GM12801 (cell line): Measurements from ENCODE around the gene HIC1.

ENCODE experiments used
- TF ChIP-seq, protein P1 (sequence below): IDR thresholded peaks from one replicate; pipeline ENCODE4 v1.5.1; 2011; ENCODE audit warnings: control low read depth; ENCODE audit not compliant: insufficient read length; ENCODE audit errors: extremely low read depth

Gene HIC1

DNA sequence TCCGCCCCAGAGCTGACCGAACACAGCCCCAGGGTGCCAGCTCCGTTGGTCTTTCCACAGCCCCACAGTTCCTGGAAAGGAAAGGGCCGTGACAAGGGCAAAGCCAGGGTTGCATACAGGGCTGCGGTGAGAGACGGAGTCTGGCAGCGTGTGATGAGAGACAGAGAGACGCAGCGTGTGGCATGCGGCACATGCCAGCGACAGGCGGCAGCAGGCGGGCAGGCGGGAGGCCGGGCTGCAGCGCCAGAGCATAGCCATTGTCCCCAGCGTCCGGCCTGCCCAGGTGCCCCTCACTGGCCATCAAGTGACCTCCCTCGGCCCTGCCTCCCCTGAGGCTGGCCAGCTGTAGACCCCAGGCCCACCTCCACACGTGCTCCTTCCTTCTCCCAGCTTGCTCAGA lies 38.4 kb upstream of the HIC1 start:
- TF ChIP-seq, protein P1, sequence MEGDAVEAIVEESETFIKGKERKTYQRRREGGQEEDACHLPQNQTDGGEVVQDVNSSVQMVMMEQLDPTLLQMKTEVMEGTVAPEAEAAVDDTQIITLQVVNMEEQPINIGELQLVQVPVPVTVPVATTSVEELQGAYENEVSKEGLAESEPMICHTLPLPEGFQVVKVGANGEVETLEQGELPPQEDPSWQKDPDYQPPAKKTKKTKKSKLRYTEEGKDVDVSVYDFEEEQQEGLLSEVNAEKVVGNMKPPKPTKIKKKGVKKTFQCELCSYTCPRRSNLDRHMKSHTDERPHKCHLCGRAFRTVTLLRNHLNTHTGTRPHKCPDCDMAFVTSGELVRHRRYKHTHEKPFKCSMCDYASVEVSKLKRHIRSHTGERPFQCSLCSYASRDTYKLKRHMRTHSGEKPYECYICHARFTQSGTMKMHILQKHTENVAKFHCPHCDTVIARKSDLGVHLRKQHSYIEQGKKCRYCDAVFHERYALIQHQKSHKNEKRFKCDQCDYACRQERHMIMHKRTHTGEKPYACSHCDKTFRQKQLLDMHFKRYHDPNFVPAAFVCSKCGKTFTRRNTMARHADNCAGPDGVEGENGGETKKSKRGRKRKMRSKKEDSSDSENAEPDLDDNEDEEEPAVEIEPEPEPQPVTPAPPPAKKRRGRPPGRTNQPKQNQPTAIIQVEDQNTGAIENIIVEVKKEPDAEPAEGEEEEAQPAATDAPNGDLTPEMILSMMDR: no peak

DNA sequence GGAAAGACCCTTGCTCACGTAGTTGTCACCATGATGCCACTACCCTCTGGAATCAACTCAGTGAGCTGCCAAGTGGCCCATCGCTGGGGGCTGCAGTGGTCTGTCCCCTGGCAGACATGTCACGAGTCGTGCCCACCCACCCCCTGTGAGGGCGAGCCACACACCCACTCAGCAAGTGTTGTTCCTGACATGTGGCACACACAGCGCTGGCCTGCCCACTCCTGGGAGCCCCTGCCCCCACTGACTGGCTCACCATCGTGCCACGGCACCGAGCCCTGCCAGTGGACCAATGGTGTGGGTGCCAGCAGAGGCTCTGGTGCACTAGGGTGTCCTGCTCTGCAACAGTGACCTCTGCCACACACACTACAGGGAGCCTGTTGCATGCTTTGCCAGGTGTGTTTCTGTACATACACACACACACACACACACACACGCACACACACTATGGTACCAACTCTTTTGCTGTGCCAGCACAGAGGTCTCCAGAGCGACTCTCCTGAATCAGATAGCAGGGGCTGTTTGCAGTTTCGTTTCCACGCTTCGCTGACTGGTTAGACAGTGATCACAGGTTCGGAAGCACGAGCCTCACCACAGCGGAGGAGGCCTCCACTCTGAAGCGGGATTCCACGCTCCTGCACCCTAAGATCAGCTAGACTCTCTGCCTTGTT lies 37.5 kb upstream of the HIC1 start:
- TF ChIP-seq, protein P1: no peak

DNA sequence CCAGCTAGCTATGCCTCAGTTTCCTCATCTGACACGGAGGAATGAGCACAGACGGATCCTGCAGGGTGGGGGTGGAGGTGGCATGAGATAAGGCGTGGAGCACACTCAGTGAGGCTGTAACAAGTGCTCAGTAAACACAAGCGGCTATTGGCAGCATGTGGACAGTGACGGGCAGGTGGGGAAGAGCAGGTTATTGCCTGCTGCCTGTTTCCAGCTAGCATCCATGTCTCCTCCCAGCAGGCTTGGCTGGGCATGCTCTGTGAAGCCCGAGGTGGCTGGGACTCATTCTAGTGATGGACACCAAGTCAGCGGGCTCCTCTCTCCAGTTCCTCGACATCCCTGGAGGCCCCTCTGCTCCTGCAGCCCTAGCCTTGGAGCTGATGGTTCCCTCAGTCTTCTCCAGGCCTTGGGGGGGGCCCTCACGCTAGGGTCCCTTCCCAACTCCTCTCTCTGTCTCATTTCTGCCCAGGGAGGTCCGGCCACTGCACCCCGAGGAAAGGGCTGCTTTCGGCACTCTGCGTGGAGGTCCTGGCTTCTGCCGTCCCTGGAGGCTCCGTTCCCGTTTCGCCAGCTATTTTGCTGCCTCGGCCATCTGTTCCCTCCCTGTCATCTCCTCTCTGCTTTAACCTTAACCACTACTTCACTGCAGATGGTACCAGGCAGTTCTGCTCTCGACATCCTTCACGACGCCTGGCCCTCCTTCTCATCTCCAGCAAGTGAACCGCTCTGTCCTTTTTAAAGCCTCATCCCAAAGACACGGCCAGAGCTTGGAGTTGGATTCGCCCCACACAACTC lies 36.0 kb upstream of the HIC1 start:
- TF ChIP-seq, protein P1: no peak

DNA sequence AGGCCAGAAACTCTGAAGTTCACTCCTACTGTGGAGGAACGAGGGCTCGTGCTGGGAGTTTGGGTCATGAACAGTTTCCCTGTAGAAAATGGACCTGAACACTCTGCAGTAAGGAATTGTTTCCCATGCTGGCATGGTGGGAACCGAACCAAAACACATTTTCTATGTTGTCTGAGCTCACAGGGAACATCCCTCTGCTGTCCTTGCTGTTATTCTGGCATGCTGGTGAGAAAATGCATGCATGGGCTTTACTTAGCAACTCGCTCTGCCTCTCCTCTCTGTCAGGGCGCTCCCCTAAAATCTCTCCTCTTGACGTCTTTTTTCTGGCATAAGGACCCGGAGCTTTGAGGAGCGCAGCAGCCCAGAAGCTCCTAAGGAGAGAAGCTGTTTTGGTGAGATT lies 35.2 kb upstream of the HIC1 start:
- TF ChIP-seq, protein P1: no peak

DNA sequence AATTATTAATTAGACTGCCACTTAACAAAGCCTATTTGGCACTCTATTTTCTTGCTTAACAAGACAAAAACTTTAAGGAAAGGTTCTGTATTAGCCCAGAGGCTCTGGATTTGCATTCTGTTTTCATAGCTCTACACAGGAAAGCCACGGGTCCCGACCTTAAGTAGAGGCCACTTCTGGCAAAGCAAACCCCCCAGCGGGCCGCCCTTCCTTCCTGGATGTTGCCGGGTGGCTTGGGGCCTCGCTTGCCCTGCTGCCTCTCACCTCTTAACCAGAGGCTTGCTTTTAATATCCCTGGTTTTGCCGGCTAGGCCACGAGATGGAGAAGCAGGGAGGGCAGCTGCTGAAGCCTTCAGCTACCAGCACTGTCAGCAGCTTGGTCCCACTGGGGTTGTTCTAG lies 34.2 kb upstream of the HIC1 start:
- TF ChIP-seq, protein P1: no peak

DNA sequence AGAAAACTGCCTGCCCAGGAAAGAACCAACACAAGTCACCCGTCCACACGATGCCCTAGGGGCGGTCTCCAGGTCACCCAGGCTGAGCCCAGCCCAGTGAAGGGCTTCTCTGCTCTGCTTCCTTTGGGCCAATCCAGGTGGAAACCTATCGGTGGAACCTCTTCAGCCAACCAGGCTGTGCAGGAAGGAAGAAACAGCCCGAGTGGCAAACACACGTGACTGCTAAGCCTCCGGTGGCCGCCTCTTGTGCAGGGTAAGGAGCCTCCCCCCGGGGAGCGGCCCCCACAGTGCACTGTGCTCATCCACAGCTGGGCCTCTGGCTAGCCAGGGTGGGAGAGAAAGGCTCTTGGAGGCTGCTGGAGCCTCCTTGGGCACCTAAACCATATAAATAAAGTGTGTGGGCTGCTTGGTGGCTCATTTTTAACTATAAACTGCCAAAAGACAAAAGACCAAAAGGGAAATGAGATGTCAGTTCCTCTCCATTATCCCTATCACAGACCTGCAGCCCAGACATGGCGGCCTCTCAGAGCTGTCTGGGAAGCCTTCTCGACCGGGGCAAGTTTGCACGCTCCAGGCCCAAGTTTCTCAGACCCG lies 32.2 kb upstream of the HIC1 start:
- TF ChIP-seq, protein P1: no peak

DNA sequence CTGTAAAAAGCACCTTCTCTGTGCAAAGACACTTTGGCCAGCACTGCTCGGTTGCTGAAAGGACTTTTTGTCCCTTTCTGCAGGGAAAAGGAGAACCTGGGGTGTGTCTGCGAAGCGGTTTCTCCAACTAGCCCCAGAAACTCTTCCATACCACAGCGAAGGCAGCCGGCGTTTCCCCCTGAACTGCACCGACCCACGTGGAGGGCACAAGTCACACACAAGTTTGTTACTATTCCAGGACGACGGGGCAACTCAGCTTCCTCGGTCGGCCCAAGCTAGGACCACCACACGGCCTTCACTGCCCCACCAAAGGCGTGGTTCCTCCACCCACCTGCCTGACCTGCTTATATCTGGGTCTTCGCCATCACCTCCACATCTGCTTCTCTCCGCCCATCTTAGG lies 31.6 kb upstream of the HIC1 start:
- TF ChIP-seq, protein P1: no peak
